Measurements from ENCODE around the gene MOB2.

The MOB2 gene

DNA sequence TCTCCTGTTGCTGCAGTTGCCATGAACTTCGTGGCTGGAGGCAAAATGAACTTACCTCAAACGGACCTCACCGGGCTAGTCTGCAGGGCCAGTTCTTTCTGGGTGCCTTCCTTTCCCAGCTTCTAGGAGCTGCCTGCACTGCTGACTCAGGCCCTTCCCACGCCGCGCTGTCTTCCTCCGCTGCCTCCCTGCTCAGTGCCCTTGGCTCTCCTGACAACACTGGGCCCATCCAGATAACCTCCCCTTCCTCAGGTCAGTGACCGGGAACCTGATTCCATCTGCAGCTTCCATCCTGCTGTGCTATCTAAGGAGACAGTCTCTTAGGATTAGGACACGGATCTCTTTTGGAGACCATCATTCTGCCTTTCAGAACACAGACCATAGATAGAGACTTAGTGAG lies 19.3 kb downstream of the MOB2 start:
- no peak for DNase-seq (ENCODE audit: low read depth in 2 of 2)
- TF ChIP-seq, protein P1, sequence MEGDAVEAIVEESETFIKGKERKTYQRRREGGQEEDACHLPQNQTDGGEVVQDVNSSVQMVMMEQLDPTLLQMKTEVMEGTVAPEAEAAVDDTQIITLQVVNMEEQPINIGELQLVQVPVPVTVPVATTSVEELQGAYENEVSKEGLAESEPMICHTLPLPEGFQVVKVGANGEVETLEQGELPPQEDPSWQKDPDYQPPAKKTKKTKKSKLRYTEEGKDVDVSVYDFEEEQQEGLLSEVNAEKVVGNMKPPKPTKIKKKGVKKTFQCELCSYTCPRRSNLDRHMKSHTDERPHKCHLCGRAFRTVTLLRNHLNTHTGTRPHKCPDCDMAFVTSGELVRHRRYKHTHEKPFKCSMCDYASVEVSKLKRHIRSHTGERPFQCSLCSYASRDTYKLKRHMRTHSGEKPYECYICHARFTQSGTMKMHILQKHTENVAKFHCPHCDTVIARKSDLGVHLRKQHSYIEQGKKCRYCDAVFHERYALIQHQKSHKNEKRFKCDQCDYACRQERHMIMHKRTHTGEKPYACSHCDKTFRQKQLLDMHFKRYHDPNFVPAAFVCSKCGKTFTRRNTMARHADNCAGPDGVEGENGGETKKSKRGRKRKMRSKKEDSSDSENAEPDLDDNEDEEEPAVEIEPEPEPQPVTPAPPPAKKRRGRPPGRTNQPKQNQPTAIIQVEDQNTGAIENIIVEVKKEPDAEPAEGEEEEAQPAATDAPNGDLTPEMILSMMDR (IDR thresholded peaks at IDR 0.05; ENCODE audit: low read depth, low read length) = no peak
- H3K4me3 ChIP-seq (replicated peaks in 1 of 2; ENCODE audit: low read depth in 2 of 2, low read length in 2 of 2) = no peak overlapping the region

DNA sequence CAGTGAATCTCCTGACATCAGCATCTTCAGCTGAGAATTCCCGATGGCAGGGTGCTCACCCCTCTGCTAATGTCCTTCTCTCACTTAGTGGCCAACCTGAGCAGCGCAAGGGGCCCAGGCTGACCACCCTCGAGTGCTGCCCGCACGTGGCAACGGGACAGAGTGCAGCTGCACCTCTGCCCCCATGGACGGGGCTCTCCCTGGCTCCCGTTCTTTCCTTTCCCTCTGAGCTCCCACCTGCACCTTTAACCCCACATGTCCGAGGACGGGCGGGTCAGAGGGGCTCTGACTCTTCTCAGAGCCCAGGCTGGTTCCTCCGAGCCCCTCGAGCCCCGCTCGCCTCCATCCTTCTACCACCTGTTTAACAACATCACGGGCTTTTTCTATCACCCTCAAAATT lies 19.8 kb downstream of the MOB2 start:
- H3K4me3 ChIP-seq (replicated peaks in 1 of 2; ENCODE audit: low read depth in 2 of 2, low read length in 2 of 2) = no peak overlapping the region
- TF ChIP-seq, protein P1 (IDR thresholded peaks at IDR 0.05; ENCODE audit: low read depth, low read length) = no peak
- DNase-seq (ENCODE audit: low read depth in 2 of 2) = no peak

GRCh38 chr11:1463056-1463455 lies 23.5 kb downstream of the MOB2 start:
- H3K4me3 ChIP-seq (replicated peaks in 1 of 2; ENCODE audit: low read depth in 2 of 2, low read length in 2 of 2) = no peak overlapping the region
- DNase-seq (ENCODE audit: low read depth in 2 of 2) = no peak
- TF ChIP-seq, protein P1 (IDR thresholded peaks at IDR 0.05; ENCODE audit: low read depth, low read length) = no peak

DNA sequence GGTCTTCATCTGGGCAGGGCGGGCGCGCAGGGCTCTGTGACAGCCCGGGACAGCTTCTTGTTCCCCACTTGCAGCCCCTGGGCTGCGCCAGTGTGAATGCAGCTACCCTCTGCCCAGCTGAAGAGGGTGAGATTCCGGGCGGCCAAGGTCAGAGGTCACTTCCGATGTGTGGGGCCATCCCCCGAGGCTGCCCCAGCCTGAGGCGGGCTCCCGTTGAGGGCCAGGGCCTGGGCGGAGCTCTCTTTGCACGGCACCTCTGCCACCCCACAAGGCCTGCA lies 23.9 kb downstream of the MOB2 start:
- TF ChIP-seq, protein P1 (IDR thresholded peaks at IDR 0.05; ENCODE audit: low read depth, low read length) = no peak
- DNase-seq (ENCODE audit: low read depth in 2 of 2) = no peak
- H3K4me3 ChIP-seq (replicated peaks in 1 of 2; ENCODE audit: low read depth in 2 of 2, low read length in 2 of 2) = no peak overlapping the region

DNA sequence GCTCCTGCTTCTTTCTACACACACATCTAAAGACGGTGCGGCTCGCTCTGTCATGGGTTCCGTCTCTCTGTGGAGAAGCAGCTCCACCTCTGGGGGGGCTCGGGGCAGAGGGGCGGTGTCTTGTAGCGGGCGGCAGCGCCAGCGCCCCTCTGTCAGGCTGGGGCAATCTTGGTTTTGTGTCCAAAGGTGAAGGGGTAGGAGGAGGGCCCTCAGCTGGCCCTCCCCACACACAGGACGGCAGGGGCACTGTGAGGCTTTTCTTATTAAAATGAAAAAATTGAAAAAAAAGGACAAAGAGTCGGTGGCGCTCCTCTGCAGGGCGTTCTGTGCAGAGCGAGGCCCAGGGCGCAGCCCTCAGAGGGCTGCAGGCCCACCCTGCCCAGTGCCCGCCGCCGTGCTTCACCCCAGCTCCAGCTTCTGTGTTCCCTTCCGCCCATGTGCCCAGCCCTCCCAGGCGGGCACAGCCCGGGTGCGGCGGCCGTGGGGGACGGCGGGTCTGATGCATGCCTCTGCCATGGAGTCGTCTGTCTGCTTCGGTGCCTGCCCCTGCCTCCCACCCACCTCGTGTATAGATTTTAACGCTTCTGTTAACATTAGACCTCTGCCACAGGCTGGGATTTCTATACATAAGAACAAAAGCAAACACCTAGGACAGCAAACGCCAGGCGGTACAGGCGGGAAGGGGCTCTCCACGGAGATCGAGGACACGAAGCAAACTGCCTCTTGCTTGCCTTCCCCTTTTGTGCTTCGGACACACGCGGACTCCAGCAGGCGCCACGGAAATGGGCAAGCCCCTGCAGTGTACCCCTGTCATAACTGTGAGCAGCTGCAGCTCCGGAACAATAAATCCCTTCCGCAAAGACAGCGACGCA lies 24.5 kb downstream of the MOB2 start:
- TF ChIP-seq, protein P1 (IDR thresholded peaks at IDR 0.05; ENCODE audit: low read depth, low read length) = no peak
- no peak overlapping the region for H3K4me3 ChIP-seq (replicated peaks in 1 of 2; ENCODE audit: low read depth in 2 of 2, low read length in 2 of 2)
- no peak for DNase-seq (ENCODE audit: low read depth in 2 of 2)

DNA sequence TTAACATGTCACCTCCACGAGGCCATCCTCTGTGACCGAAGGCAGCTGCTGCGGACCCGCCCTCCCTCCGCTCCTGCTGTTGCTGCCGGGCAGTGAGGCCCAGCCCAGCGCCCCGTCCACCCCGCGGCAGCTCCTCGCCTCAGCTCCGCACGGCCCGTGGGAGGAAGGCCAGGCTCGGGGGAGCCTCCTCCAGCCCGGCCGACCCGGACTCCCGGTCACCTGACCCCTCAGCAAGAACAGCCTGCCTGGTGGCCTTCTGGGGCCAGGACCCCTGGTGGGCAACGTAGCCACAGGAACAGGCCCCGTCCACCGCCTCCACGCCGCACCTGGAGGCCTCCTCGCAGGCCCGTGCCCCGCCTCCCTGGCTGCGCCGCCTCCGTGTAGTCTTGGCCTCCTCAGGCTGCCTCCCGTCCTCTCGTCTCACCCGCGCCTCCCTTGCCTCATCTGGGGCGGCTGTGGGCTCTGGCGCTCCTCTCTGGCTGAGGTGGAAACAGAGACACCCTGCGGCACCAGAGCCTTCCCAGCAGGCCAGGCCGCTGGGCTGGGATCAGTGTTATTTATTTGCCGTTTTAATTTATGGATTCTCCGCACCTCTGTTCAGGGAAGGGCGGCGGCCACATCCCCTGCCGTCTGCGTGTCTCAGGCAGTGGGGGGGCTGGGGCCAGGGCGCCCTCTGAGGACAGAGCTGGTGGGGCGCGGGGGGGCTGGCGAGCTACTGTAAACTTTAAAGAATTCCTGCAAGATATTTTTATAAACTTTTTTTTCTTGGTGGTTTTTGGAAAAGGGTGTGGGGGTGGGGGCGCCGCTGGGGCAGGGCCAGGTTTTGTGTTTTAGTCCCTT lies 25.4 kb downstream of the MOB2 start:
- no peak overlapping the region for H3K4me3 ChIP-seq (replicated peaks in 1 of 2; ENCODE audit: low read depth in 2 of 2, low read length in 2 of 2)
- TF ChIP-seq, protein P1 (IDR thresholded peaks at IDR 0.05; ENCODE audit: low read depth, low read length) = no peak

More for the DNA sequence above, 25.4 kb downstream of the MOB2 start:
- no peak for DNase-seq (ENCODE audit: low read depth in 2 of 2)

Measured in cardiac fibroblast (primary cell).